PC-9 (cell line): Measurements from ENCODE around the gene CLCN3.

Experiments
- CTCF ChIP-seq: fragments of 200-600 bp; sonication (generic); conservative IDR thresholded peaks from 2 replicates; pipeline ENCODE4 v1.6.1; 2017; ENCODE audit warnings: mixed run types, antibody characterized with exemption, mild to moderate bottlenecking, moderate library complexity
- EZH2 ChIP-seq: fragments of 200-600 bp; sonication (generic); IDR thresholded peaks from 2 replicates; pipeline ENCODE4 v1.8.0; 2017; ENCODE audit warnings: antibody characterized with exemption, low read depth

DNA sequence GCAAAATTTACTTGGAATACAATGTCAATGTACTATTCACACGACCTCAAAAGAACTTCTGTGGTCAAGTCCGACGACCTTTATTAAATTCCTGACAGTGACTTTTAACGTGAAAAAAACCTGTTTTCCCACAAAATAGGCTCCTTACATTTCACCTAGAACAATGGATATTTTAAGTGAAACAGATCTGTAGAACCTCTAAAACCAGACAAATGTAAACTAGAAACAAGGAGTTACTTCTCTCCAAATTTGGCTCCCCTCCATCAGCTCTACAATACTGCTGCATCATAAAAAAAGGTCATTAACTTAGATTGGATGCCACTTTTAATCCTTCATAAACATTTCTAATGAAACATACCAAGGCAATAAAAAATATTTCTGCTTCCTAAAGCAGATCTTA, 9.2 kb upstream of the CLCN3 start:
- TF ChIP-seq CTCF (no peak), EZH2 (no peak)
